SK-N-SH treated with all-trans-retinoic acid at 6 μM for 48 hours (cell line): ENCODE data around the gene ASTN1.

Experiments used
- ATAC-seq: fragments of 200-7000 bp; cut with Tn5 transposase; 3 replicates; pipeline ENCODE4 v1.9.1; 2020; ENCODE audit warnings: mild to moderate bottlenecking, moderate library complexity
- ARNTL ChIP-seq: fragments of 450-650 bp; formaldehyde crosslinking; IDR thresholded peaks from 2 replicates; pipeline ENCODE4 v1.5.0; 2020; ENCODE audit warnings: low read depth, mild to moderate bottlenecking, moderate library complexity, borderline replicate concordance
- BACH2 ChIP-seq: fragments of 250-450 bp; sonication (Bioruptor Pico); IDR thresholded peaks from 2 replicates; pipeline ENCODE4 v1.9.0; 2021; ENCODE audit warnings: mild to moderate bottlenecking, borderline replicate concordance
- CSDC2 ChIP-seq: fragments of 250-450 bp; sonication (Bioruptor Pico); IDR thresholded peaks from 2 replicates; pipeline ENCODE4 v1.5.0; 2020; ENCODE audit warnings: mild to moderate bottlenecking, moderate library complexity
- CSRNP3 ChIP-seq: fragments of 250-450 bp; sonication (Bioruptor Pico); IDR thresholded peaks from 2 replicates; pipeline ENCODE4 v1.5.1; 2021; ENCODE audit warnings: mild to moderate bottlenecking, moderate library complexity
- GLIS3 ChIP-seq: fragments of 250-450 bp; sonication (Bioruptor Pico); IDR thresholded peaks from 2 replicates; pipeline ENCODE4 v1.5.0; 2020; ENCODE audit warnings: mild to moderate bottlenecking, moderate library complexity
- ISL1 ChIP-seq: fragments of 250-450 bp; sonication (Bioruptor Pico); IDR thresholded peaks from 2 replicates; pipeline ENCODE4 v2.1.2; 2022; ENCODE audit warnings: mild to moderate bottlenecking, moderate library complexity
- OSR1 ChIP-seq: fragments of 250-450 bp; sonication (Bioruptor Pico); IDR thresholded peaks from 2 replicates; pipeline ENCODE4 v1.8.0; 2022; ENCODE audit warnings: moderate library complexity, mild to moderate bottlenecking, inconsistent platforms
- POU6F1 ChIP-seq: fragments of 250-450 bp; sonication (Bioruptor Pico); IDR thresholded peaks from 2 replicates; pipeline ENCODE4 v1.8.0; 2021; ENCODE audit warnings: low read depth, mild to moderate bottlenecking, moderate library complexity, borderline replicate concordance
- PPARA ChIP-seq: fragments of 250-450 bp; sonication (Bioruptor Pico); IDR thresholded peaks from 2 replicates; pipeline ENCODE4 v1.5.0; 2020; ENCODE audit warnings: mild to moderate bottlenecking, borderline replicate concordance
- RARB ChIP-seq: fragments of 250-450 bp; sonication (Bioruptor Pico); IDR thresholded peaks from 2 replicates; pipeline ENCODE4 v1.8.0; 2021; ENCODE audit warnings: mild to moderate bottlenecking, moderate library complexity
- TCF4 ChIP-seq: fragments of 250-450 bp; sonication (Bioruptor Pico); IDR thresholded peaks from 2 replicates; pipeline ENCODE4 v1.8.0; 2021; ENCODE audit warnings: mild to moderate bottlenecking, moderate library complexity, borderline replicate concordance
- TOX ChIP-seq: fragments of 250-450 bp; sonication (Bioruptor Pico); IDR thresholded peaks from 2 replicates; pipeline ENCODE4 v1.8.0; 2021; ENCODE audit warnings: mild to moderate bottlenecking, moderate library complexity, borderline replicate concordance
- ZC3H10 ChIP-seq: fragments of 250-450 bp; sonication (Bioruptor Pico); IDR thresholded peaks from 2 replicates; pipeline ENCODE4 v1.5.1; 2021; ENCODE audit warnings: mild to moderate bottlenecking, moderate library complexity
- ZFP3 ChIP-seq: fragments of 250-450 bp; sonication (Bioruptor Pico); IDR thresholded peaks from 2 replicates; pipeline ENCODE4 v1.5.0; 2020; ENCODE audit warnings: mild to moderate bottlenecking, moderate library complexity
- ZFP30 ChIP-seq: fragments of 450-650 bp; formaldehyde crosslinking; IDR thresholded peaks from 2 replicates; pipeline ENCODE4 v1.5.0; 2022; ENCODE audit warnings: mild to moderate bottlenecking, moderate library complexity
- ZNF565 ChIP-seq: fragments of 450-650 bp; formaldehyde crosslinking; conservative IDR thresholded peaks from 2 replicates; pipeline ENCODE4 v1.5.0; 2020; ENCODE audit warnings: low read depth, mild to moderate bottlenecking, moderate library complexity
- ZNF70 ChIP-seq: fragments of 450-650 bp; formaldehyde crosslinking; IDR thresholded peaks from 2 replicates; pipeline ENCODE4 v1.5.0; 2020; ENCODE audit warnings: mild to moderate bottlenecking, moderate library complexity
- ZNF8 ChIP-seq: fragments of 450-650 bp; formaldehyde crosslinking; IDR thresholded peaks from 2 replicates; pipeline ENCODE4 v1.5.0; 2020; ENCODE audit warnings: mild to moderate bottlenecking, moderate library complexity
- TF ChIP-seq, protein P1 (sequence below): fragments of 250-450 bp; sonication (Bioruptor Pico); IDR thresholded peaks from 2 replicates; pipeline ENCODE4 v1.8.0; 2020; ENCODE audit warnings: mild to moderate bottlenecking, moderate library complexity, borderline replicate concordance

ASTN1 gene

DNA sequence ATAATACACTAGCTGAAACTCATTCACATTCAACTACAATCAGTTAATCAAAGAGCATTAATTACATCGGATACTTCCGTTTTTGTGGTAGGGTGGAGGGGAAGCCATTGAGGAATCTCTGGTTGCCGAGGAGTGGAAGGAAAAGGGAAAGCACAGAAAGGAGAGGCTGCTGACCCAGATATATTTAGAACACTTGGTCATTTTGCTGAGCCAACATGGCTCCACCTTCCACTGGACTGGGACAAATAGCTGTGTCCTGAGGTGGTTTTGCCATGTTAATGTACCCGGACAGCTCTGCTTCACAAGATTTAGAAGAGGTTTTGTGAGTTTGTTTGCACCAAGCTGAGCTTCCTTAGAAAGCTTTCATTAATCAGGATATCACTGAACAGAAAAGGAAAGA, 26.2 kb downstream of the ASTN1 start:
- ATAC-seq = no peak
- TF ChIP-seq ZNF8 (no peak), ZNF70 (CRISPR knock-in tag) (no peak), CSRNP3 (CRISPR knock-in tag) (no peak), PPARA (CRISPR knock-in tag) (no peak), TOX (no peak), CSDC2 (CRISPR knock-in tag) (no peak), ZNF565 (no peak)

DNA sequence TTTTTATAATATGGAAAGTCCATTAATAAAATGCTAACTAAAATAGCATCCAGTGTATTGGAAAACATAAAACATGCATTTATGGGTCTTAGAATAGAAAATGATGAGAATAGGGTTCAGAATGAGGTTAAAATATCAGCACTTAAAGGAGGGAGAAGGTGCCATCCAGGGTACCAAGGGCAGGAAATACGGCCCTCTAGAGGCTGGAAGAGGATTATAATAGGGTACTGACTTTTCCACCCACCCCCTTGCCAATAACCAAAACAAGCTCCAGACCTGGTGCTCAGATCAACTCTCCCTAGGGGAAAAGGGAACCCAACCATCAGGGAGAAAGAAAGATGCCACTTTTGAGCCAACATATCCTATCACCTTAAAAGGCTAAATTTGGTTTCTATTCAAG, 26.7 kb downstream of the ASTN1 start:
- no peak for ATAC-seq
- no peak for TF ChIP-seq TCF4 (CRISPR knock-in tag)
- no peak for TF ChIP-seq ISL1 (CRISPR knock-in tag)
- no peak for TF ChIP-seq PPARA (CRISPR knock-in tag)
- TF ChIP-seq ZNF565 = no peak
- TF ChIP-seq GLIS3 (CRISPR knock-in tag) = no peak
- no peak for TF ChIP-seq ZNF8

GRCh38 chr1:177135250-177135649, 29.3 kb downstream of the ASTN1 start:
- TF ChIP-seq ZNF8 (no peak), ZNF565 (no peak), ARNTL (CRISPR knock-in tag) (no peak), CSDC2 (CRISPR knock-in tag) (no peak), CSRNP3 (CRISPR knock-in tag) (no peak), PPARA (CRISPR knock-in tag) (no peak), ZFP30 (CRISPR knock-in tag) (no peak), POU6F1 (no peak), ZNF70 (CRISPR knock-in tag) (no peak), ZFP3 (no peak), GLIS3 (CRISPR knock-in tag) (no peak), TCF4 (CRISPR knock-in tag) (no peak), ZC3H10 (CRISPR knock-in tag) (no peak), RARB (CRISPR knock-in tag) (no peak), BACH2 (CRISPR knock-in tag) (no peak), TOX (no peak), ISL1 (CRISPR knock-in tag) (no peak)
- TF ChIP-seq, protein P1, sequence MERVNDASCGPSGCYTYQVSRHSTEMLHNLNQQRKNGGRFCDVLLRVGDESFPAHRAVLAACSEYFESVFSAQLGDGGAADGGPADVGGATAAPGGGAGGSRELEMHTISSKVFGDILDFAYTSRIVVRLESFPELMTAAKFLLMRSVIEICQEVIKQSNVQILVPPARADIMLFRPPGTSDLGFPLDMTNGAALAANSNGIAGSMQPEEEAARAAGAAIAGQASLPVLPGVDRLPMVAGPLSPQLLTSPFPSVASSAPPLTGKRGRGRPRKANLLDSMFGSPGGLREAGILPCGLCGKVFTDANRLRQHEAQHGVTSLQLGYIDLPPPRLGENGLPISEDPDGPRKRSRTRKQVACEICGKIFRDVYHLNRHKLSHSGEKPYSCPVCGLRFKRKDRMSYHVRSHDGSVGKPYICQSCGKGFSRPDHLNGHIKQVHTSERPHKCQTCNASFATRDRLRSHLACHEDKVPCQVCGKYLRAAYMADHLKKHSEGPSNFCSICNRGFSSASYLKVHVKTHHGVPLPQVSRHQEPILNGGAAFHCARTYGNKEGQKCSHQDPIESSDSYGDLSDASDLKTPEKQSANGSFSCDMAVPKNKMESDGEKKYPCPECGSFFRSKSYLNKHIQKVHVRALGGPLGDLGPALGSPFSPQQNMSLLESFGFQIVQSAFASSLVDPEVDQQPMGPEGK = no peak
- TF ChIP-seq, all 23 proteins: peak for 0
- no peak for ATAC-seq

DNA sequence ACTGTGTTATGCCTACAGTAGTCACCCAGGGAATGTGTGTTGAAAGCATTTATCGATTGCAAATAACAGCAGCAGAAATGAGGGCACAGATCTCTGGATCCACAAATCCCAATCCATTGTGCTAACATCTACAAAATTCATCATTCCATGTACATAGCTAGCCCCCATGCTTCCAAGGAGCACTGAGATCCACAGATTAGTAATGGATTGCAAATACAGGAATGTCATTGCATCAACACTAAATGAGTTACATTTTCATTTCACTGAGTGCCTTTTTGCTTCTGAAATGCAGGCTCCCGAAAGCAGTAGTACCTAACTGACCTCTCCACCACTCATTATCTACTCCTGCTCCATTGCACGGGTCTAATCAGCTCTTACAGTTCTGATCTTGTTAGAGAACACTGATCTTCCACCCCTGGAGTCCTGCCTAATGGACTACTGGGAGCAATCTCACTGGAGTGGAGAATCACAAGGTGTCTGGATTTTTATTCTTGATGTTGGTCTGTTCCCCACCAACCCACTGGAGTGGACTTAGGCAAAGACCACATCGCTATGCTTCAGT, 30.5 kb downstream of the ASTN1 start:
- TF ChIP-seq CSDC2 (CRISPR knock-in tag) (no peak), RARB (CRISPR knock-in tag) (no peak), TCF4 (CRISPR knock-in tag) (no peak), OSR1 (no peak), BACH2 (CRISPR knock-in tag) (no peak), ZC3H10 (CRISPR knock-in tag) (no peak), ISL1 (CRISPR knock-in tag) (no peak), ARNTL (CRISPR knock-in tag) (no peak), ZNF8 (no peak), ZFP3 (no peak)
- TF ChIP-seq, protein P1 = no peak
- ATAC-seq = no peak
